CD4-positive, alpha-beta T cell (primary cell): ENCODE results near the gene FFAR1. TPM values are rescaled to one million over a fixed set of nuclear protein-coding genes. Genes with fewer than 3 reads are reported as not detected.
"Not testable (repeated sequence)": the region's sequence is repeated elsewhere in the genome, so short reads cannot be mapped to it uniquely, and the experiment has no call there.

Experiments used
- ATAC-seq: fragments of 200-7000 bp; cut with Tn5 transposase; one replicate; pipeline ENCODE4 v1.10.0; 2022; ENCODE audit warnings: mild to moderate bottlenecking; ENCODE audit not compliant: poor library complexity
- CTCF ChIA-PET: fragments of 350-600 bp; sonication (Branson Sonifier 250); formaldehyde crosslinking; loops from one replicate; lab custom pipeline; 2021; ENCODE audit warnings: antibody characterized with exemption, inconsistent platforms; lab: Charles Lee
- POLR2A ChIA-PET: fragments of 350-600 bp; sonication (Branson Sonifier 250); formaldehyde crosslinking; loops from one replicate; lab custom pipeline; 2021; ENCODE audit warnings: antibody characterized with exemption, inconsistent platforms; lab: Charles Lee
- DNase-seq, 14 experiments: peaks; one replicate each; pipeline ENCODE4 v3.0.0-alpha.2; 2013 to 2020; ENCODE audit warnings: mixed read lengths in 2 of 14
- H3K27ac ChIP-seq, 2 donors: one replicate each; pipeline versions ENCODE4 v1.5.1 to v1.7.0; 2013; ENCODE audit warnings: low read length in 2 of 2, low read depth in 1 of 2, mild to moderate bottlenecking in 1 of 2
- H3K27me3 ChIP-seq, 2 experiments: 1 replicate in 1 of 2; 2 replicates in 1 of 2; pipeline versions ENCODE4 v1.6.1 to v1.7.0; 2013; ENCODE audit warnings: low read length in 2 of 2, control low read depth in 1 of 2, mild to moderate bottlenecking in 1 of 2, moderate library complexity in 1 of 2; ENCODE audit not compliant: insufficient read depth in 2 of 2, control insufficient read depth in 1 of 2
- H3K36me3 ChIP-seq: one replicate; pipeline ENCODE4 v1.6.1; 2013; ENCODE audit warnings: low read length, control low read depth; ENCODE audit not compliant: insufficient read depth
- H3K4me1 ChIP-seq: one replicate; pipeline ENCODE4 v1.6.1; 2013; ENCODE audit warnings: low read length, control low read depth; ENCODE audit not compliant: insufficient read depth
- H3K4me3 ChIP-seq: one replicate; pipeline ENCODE4 v1.5.1; 2013; ENCODE audit warnings: mild to moderate bottlenecking, low read length, moderate library complexity
- H3K9me3 ChIP-seq, 2 experiments: 1 replicate in 1 of 2; 2 replicates in 1 of 2; pipeline versions ENCODE4 v1.6.1 to v1.7.0; 2013; ENCODE audit warnings: low read length in 2 of 2, mild to moderate bottlenecking in 2 of 2, control low read depth in 1 of 2, moderate library complexity in 1 of 2; ENCODE audit not compliant: control insufficient read depth in 1 of 2, insufficient read depth in 1 of 2
- H3K27ac Mint-ChIP-seq: one replicate; pipeline ENCODE4 v1.8.0; 2020; ENCODE audit warnings: mixed read lengths
- H3K27me3 Mint-ChIP-seq: one replicate; pipeline ENCODE4 v1.8.0; 2021; ENCODE audit warnings: mixed read lengths
- H3K36me3 Mint-ChIP-seq: one replicate; pipeline ENCODE4 v1.8.0; 2021; ENCODE audit warnings: low read depth, mixed read lengths
- H3K4me1 Mint-ChIP-seq: one replicate; pipeline ENCODE4 v1.8.0; 2021; ENCODE audit warnings: low read depth, mixed read lengths
- H3K4me3 Mint-ChIP-seq: one replicate; pipeline ENCODE4 v1.8.0; 2020; ENCODE audit warnings: mild to moderate bottlenecking, mixed read lengths
- H3K9me3 Mint-ChIP-seq: one replicate; pipeline ENCODE4 v1.8.0; 2020; ENCODE audit warnings: mixed read lengths
- CTCF ChIP-seq: fragments of 200-600 bp; IDR thresholded peaks from one replicate; pipeline ENCODE4 v1.8.0; 2022; ENCODE audit warnings: antibody characterized with exemption, mild to moderate bottlenecking
- intact Hi-C, 2 experiments: fragments of 100-400 bp; cut with DNase I in 1 of 2; cut with micrococcal nuclease in 1 of 2; formaldehyde crosslinking; loops; one replicate each; pipeline versions ENCODE4 v1.15.1 to v1.9.0; 2023 to 2025; cut with DNase I, micrococcal nuclease
- total RNA-seq, 174 experiments: library from RNA in 2 of 174; stranded (reverse) in 2 of 174; gene quantifications; one replicate each; pipeline ENCODE4 v1.2.3 and lab custom pipeline; 2021 to 2026

Gene FFAR1
- total RNA-seq, 2 experiments from 2014 or later: not detected

GRCh38 chr19:35369522-35369921 lies 21.8 kb downstream of the FFAR1 start:
- no peak overlapping the region for H3K4me3 Mint-ChIP-seq
- no peaks in the 10 kb centered on the region for H3K36me3 Mint-ChIP-seq
- ATAC-seq: no peak
- Histone ChIP-seq H3K36me3 (no peaks in the 10 kb centered on the region), H3K4me1 (no peaks in the 10 kb centered on the region), H3K9me3 (no peaks in the 10 kb centered on the region), H3K27me3 (no peaks in the 10 kb centered on the region), H3K27ac (no peak overlapping the region), H3K4me3 (no peak overlapping the region)
- ChIA-PET POLR2A (no interaction called here), CTCF (no interaction called here)
- no peak overlapping the region for H3K27ac Mint-ChIP-seq
- peaks cover 3% of the 10 kb centered on the region for H3K27me3 Mint-ChIP-seq
- intact Hi-C loops: no loop called here
- H3K9me3 Mint-ChIP-seq: no peaks in the 10 kb centered on the region
- DNase-seq: no peak
- H3K4me1 Mint-ChIP-seq: no peaks in the 10 kb centered on the region
- TF ChIP-seq CTCF: no peak

GRCh38 chr19:35370722-35371121 lies 23.0 kb downstream of the FFAR1 start, which contains the start of gene GPR42:
Gene GPR42, plus strand, starts transcription at chr19:35371068. Its CDS starts 292 bp downstream, at chr19:35371360.
- Histone ChIP-seq H3K27ac (no peak within 1 kb of the TSS), H3K9me3 (no peaks in the 10 kb centered on the region), H3K27me3 (no peaks in the 10 kb centered on the region), H3K36me3 (no peaks in the 10 kb centered on the region), H3K4me1 (no peaks in the 10 kb centered on the region), H3K4me3 (no peak within 1 kb of the TSS)
- DNase-seq (no peak), ATAC-seq (no peak)
- Mint-ChIP-seq H3K27ac (no peak within 1 kb of the TSS), H3K9me3 (no peaks in the 10 kb centered on the region), H3K27me3 (peaks cover 8% of the 10 kb centered on the region), H3K4me1 (no peaks in the 10 kb centered on the region), H3K4me3 (no peak within 1 kb of the TSS), H3K36me3 (no peaks in the 10 kb centered on the region)
- TF ChIP-seq CTCF: no peak
- intact Hi-C loops: no loop called here
- POLR2A ChIA-PET: no interaction called here
- CTCF ChIA-PET: no interaction called here

- Histone ChIP-seq H3K4me1 (no peaks in the 10 kb centered on the region), H3K27me3 (no peaks in the 10 kb centered on the region), H3K27ac (no peak overlapping the region), H3K9me3 (no peaks in the 10 kb centered on the region), H3K4me3 (no peak overlapping the region), H3K36me3 (no peaks in the 10 kb centered on the region)
- H3K4me1 Mint-ChIP-seq: no peaks in the 10 kb centered on the region
- no peaks in the 10 kb centered on the region for H3K36me3 Mint-ChIP-seq
- no peak for TF ChIP-seq CTCF
- H3K27ac Mint-ChIP-seq: no peak overlapping the region
- no peak overlapping the region for H3K4me3 Mint-ChIP-seq
- POLR2A ChIA-PET: no interaction called here
- CTCF ChIA-PET: no interaction called here
- ATAC-seq (no peak), DNase-seq (no peak)
- intact Hi-C loops: no loop called here
- H3K27me3 Mint-ChIP-seq: peaks cover 15% of the 10 kb centered on the region
- H3K9me3 Mint-ChIP-seq: peaks cover 2% of the 10 kb centered on the region
Measured at GRCh38 chr19:35373492-35373891, 25.8 kb downstream of the FFAR1 start.

GRCh38 chr19:35374031-35374430 lies 26.3 kb downstream of the FFAR1 start:
- H3K9me3 ChIP-seq, intact Hi-C loops, H3K27ac Mint-ChIP-seq, H3K4me3 ChIP-seq, H3K9me3 Mint-ChIP-seq, H3K36me3 ChIP-seq, H3K4me3 Mint-ChIP-seq, H3K27me3 ChIP-seq, POLR2A ChIA-PET, CTCF ChIA-PET, H3K36me3 Mint-ChIP-seq, H3K4me1 Mint-ChIP-seq, H3K27ac ChIP-seq, DNase-seq, H3K4me1 ChIP-seq, ATAC-seq: not testable (repeated sequence)
- H3K27me3 Mint-ChIP-seq: peaks cover 15% of the 10 kb centered on the region
